Heart left ventricle (tissue), 16 donors: ENCODE results near the gene DTX4. TPM values are rescaled to one million over a fixed set of nuclear protein-coding genes. Genes with fewer than 3 reads are reported as not detected.

Experiments used
- ATAC-seq, 4 donors: fragments of 200-7000 bp; cut with Tn5 transposase; one replicate each; pipeline ENCODE4 v1.9.1; 2020 to 2022; ENCODE audit warnings: moderate library complexity in 4 of 4, mild to moderate bottlenecking in 3 of 4, moderate number of reproducible peaks in 1 of 4
- DNase-seq, 5 donors: peaks; one replicate each; pipeline ENCODE4 v3.0.0-alpha.2; 2020
- H3K27ac ChIP-seq, 12 donors: fragments of 200-600 bp; sonication (generic) in 4 of 12; one replicate each; pipeline versions ENCODE4 v1.5.0 to v1.8.0; 2016 to 2022; ENCODE audit warnings: mild to moderate bottlenecking in 2 of 12
- H3K27me3 ChIP-seq, 9 donors: fragments of 200-600 bp; sonication (generic) in 2 of 9; one replicate each; pipeline versions ENCODE4 v1.5.1 to v1.8.0; 2016 to 2022; ENCODE audit warnings: mild to moderate bottlenecking in 3 of 9
- H3K36me3 ChIP-seq, 9 donors: fragments of 200-600 bp; sonication (generic) in 2 of 9; one replicate each; pipeline versions ENCODE4 v1.5.0 to v1.8.0; 2018 to 2022; ENCODE audit warnings: mild to moderate bottlenecking in 2 of 9
- H3K4me1 ChIP-seq, 12 donors: fragments of 200-600 bp; sonication (generic) in 4 of 12; one replicate each; pipeline versions ENCODE4 v1.5.0 to v1.8.0; 2016 to 2022; ENCODE audit warnings: mild to moderate bottlenecking in 3 of 12
- H3K4me3 ChIP-seq, 12 donors: fragments of 200-600 bp; sonication (generic) in 4 of 12; one replicate each; pipeline versions ENCODE4 v1.5.0 to v1.8.0; 2017 to 2022; ENCODE audit warnings: mild to moderate bottlenecking in 9 of 12, moderate library complexity in 4 of 12
- H3K9me3 ChIP-seq, 12 donors: fragments of 200-600 bp; sonication (generic) in 4 of 12; one replicate each; pipeline versions ENCODE4 v1.5.0 to v1.8.0; 2016 to 2022; ENCODE audit warnings: mild to moderate bottlenecking in 1 of 12
- CTCF ChIP-seq, 12 donors: fragments of 200-600 bp; sonication (generic) in 4 of 12; IDR thresholded peaks; one replicate each; pipeline versions ENCODE4 v1.5.0 to v1.8.0; 2018 to 2022; ENCODE audit warnings: antibody characterized with exemption in 12 of 12, mild to moderate bottlenecking in 5 of 12
- POLR2A ChIP-seq, 2 donors: fragments of 450-650 bp; IDR thresholded peaks; one replicate each; pipeline ENCODE4 v1.6.1; 2017; ENCODE audit warnings: antibody characterized with exemption in 2 of 2, mild to moderate bottlenecking in 2 of 2, moderate library complexity in 2 of 2
- WGBS, 4 donors: extraction: QIAGEN DNeasy Blood & Tissue Kit in 2 of 4; methylation state at CpG; one replicate each; pipeline versions ENCODE4 v1.1.5 to v1.1.7; 2013 to 2018; 5-methylcytosine and 5-hydroxymethylcytosine counted together
- intact Hi-C, 10 donors: fragments of 100-400 bp; cut with DNase I; formaldehyde crosslinking; loops; one replicate each; pipeline versions ENCODE4 v1.11.1 to v1.14.2; 2022
- polyA plus RNA-seq, 2 donors: library from polyadenylated mRNA; stranded (reverse); fragments of 200-250 nt; gene quantifications; one replicate each; pipeline ENCODE4 v1.2.3, GENCODE V29; 2013
- total RNA-seq, 9 donors: library from RNA; depleted of rRNA in 2 of 9; stranded (reverse); fragments of >200 nt in 2 of 9; fragmentation: NEBNext Ultra II Directional in 3 of 9; extraction: Animal tissue kit (Norgen Biotek cat#: 25700) in 3 of 9; gene quantifications; one replicate each; pipeline versions ENCODE4 v1.1.0 to v1.2.4, GENCODE V29; 2016 to 2023
- donor health status: ischemic (EF 13 %, LVEDD 7.1; RV severe dilation, severe dysfunction).
- donor health status: healthy with polysubstance abuse.
- donor health status: DM: no; HTN: yes; CAD: no.
- donor health status: DM: no; HTN: no; CAD: no.
- donor health status: ischemic (EF 25% LVEDD 6.9; RV normal size, moderate dysfunction).
- donor health status: ischemic (EF 25% LVEDD 5.7; RV mildly dilated, moderate dysfunction).
- donor health status: healthy.
- donor health status: DM: yes; HTN: yes; CAD: no.
- donor health status: ischemic (EF 35%, LVEDD 5.7; RV mildly dilated, moderate dysfunction).
- donor health status: nonischemic (EF 11% LVEDD 7.7; RV severe dilation, severe dysfunction).
- donor health status: DM: yes; HTN: yes; CAD: no.
- donor health status: PGD.
- donor health status: ischemic (EF 29% LVEDD 5.4; RV normal size, mild dysfunction).
- donor health status: nonischemic (EF 23%, LVEDD 6.1; RV moderate dilation, normal function).

The DTX4 gene
- total and polyA plus RNA-seq, 11 donors, result 0.74 to 6.8 (median 1.8) TPM

DNA sequence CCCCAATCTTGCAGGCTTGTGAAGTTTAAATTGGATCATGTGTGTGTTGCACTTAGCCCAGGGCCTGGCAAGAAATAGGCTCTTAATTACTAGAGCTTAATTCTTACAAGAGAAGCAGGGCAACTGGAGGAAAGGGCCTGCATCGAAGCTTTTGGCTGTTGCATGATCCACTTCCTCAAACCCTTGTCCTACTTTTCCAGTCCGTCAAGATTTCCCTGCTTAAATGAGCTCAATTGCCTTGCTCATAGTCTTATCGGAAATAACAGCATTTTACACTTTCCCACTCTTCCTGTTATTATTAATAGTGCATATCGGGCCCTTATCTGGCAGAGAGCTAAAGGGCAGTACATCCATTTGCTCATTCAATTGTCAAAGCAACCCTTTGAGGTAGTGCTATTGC, 18.1 kb downstream of the DTX4 start:
- Histone ChIP-seq H3K36me3 (peaks cover 0 to 51% (median 9%) of the 10 kb centered on the region in 9 donors), H3K4me3 (no peak overlapping the region), H3K9me3 (no peaks in the 10 kb centered on the region), H3K27me3 (no peaks in the 10 kb centered on the region), H3K4me1 (peaks cover 0 to 46% (median 12%) of the 10 kb centered on the region in 12 donors), H3K27ac (no peak overlapping the region)
- TF ChIP-seq POLR2A (IDR thresholded peaks at IDR 0.05) (no peak), CTCF (IDR thresholded peaks at IDR 0.05) (no peak)
- ATAC-seq (peak in 1 of 4 donors; percentile 10), DNase-seq (no peak)
- 40 to 52% (median 48%) methylated on average over 4 of the region's 4 CpGs for WGBS, 4 donors
- intact Hi-C loops, result no loop called here

- peaks cover 0 to 60% (median 9%) of the 10 kb centered on the region in 9 donors for H3K36me3 ChIP-seq
- no peak for DNase-seq
- H3K4me1 ChIP-seq, result peaks cover 0 to 35% (median 6%) of the 10 kb centered on the region in 12 donors
- no peak overlapping the region for H3K4me3 ChIP-seq
- no peaks in the 10 kb centered on the region for H3K27me3 ChIP-seq
- ATAC-seq, result no peak
- intact Hi-C loops, result no loop called here
- no peak overlapping the region for H3K27ac ChIP-seq
- 71 to 99% (median 83%) methylated on average over 4 of the region's 4 CpGs for whole genome bisulfite sequencing, 4 donors
- no peak for TF ChIP-seq CTCF (IDR thresholded peaks at IDR 0.05)
- TF ChIP-seq POLR2A (IDR thresholded peaks at IDR 0.05), result no peak
- no peaks in the 10 kb centered on the region for H3K9me3 ChIP-seq
Observed at GRCh38 chr11:59191095-59191494, 19.2 kb downstream of the DTX4 start.

GRCh38 chr11:59191890-59192289, 20.0 kb downstream of the DTX4 start:
- Histone ChIP-seq H3K27ac (no peak overlapping the region), H3K4me3 (no peak overlapping the region), H3K27me3 (no peaks in the 10 kb centered on the region), H3K4me1 (peaks cover 0 to 34% (median 6%) of the 10 kb centered on the region in 12 donors), H3K9me3 (no peaks in the 10 kb centered on the region), H3K36me3 (peaks cover 0 to 68% (median 9%) of the 10 kb centered on the region in 9 donors)
- ATAC-seq (no peak), DNase-seq (no peak)
- TF ChIP-seq POLR2A (IDR thresholded peaks at IDR 0.05), result no peak
- no peak for TF ChIP-seq CTCF (IDR thresholded peaks at IDR 0.05)
- intact Hi-C loops, result no loop called here
- 79 to 88% (median 86%) methylated on average over 8 of the region's 8 CpGs for WGBS, 4 donors

GRCh38 chr11:59192446-59193020, 20.6 kb downstream of the DTX4 start:
- no peak overlapping the region for H3K4me3 ChIP-seq
- H3K27me3 ChIP-seq, result no peaks in the 10 kb centered on the region
- H3K36me3 ChIP-seq, result peaks cover 0 to 69% (median 9%) of the 10 kb centered on the region in 9 donors
- H3K4me1 ChIP-seq, result peaks cover 0 to 29% (median 6%) of the 10 kb centered on the region in 12 donors
- intact Hi-C loops, result no loop called here
- DNase-seq (no peak), ATAC-seq (no peak)
- 88 to 94% (median 91%) methylated on average over 4 of the region's 4 CpGs for WGBS, 4 donors
- no peaks in the 10 kb centered on the region for H3K9me3 ChIP-seq
- TF ChIP-seq CTCF (IDR thresholded peaks at IDR 0.05) (no peak), POLR2A (IDR thresholded peaks at IDR 0.05) (no peak)
- no peak overlapping the region for H3K27ac ChIP-seq
